Hepatocyte (in vitro differentiated cells): ENCODE measurements around the gene ANKRD13C. TPM values are rescaled to one million over a fixed set of nuclear protein-coding genes. Genes with fewer than 3 reads are reported as not detected.

Experiments
- DNase-seq: peaks from one replicate; pipeline ENCODE4 v3.0.0-alpha.2; 2016; ENCODE audit warnings: low spot score
- H2AFZ ChIP-seq: fragments of 200-600 bp; sonication (generic); 2 replicates; pipeline ENCODE4 v1.6.0; 2016; ENCODE audit warnings: antibody characterized with exemption, mild to moderate bottlenecking
- H3K27ac ChIP-seq: fragments of 200-600 bp; sonication (generic); 2 replicates; pipeline ENCODE4 v1.5.1; 2016; ENCODE audit warnings: mild to moderate bottlenecking
- H3K27me3 ChIP-seq: fragments of 200-600 bp; sonication (generic); 2 replicates; pipeline ENCODE4 v1.6.1; 2016
- H3K36me3 ChIP-seq: fragments of 200-600 bp; sonication (generic); replicated peaks from 2 replicates; pipeline ENCODE4 v1.5.1; 2016; ENCODE audit warnings: low read depth; ENCODE audit not compliant: insufficient read depth
- H3K4me1 ChIP-seq: fragments of 200-600 bp; sonication (generic); 2 replicates; pipeline ENCODE4 v1.5.1; 2016; ENCODE audit warnings: mild to moderate bottlenecking, moderate library complexity; ENCODE audit not compliant: insufficient read depth
- H3K4me2 ChIP-seq: fragments of 200-600 bp; sonication (generic); 2 replicates; pipeline ENCODE4 v1.6.0; 2016
- H3K4me3 ChIP-seq: fragments of 200-600 bp; sonication (generic); 2 replicates; pipeline ENCODE4 v1.5.1; 2016; ENCODE audit warnings: mild to moderate bottlenecking
- H3K79me2 ChIP-seq: fragments of 200-600 bp; sonication (generic); 2 replicates; pipeline ENCODE4 v1.6.0; 2017; ENCODE audit warnings: mild to moderate bottlenecking
- H3K9me2 ChIP-seq: fragments of 200-600 bp; sonication (generic); replicated peaks from 2 replicates; pipeline ENCODE4 v1.6.0; 2017; ENCODE audit warnings: mild to moderate bottlenecking; ENCODE audit not compliant: insufficient read depth
- H3K9me3 ChIP-seq: fragments of 200-600 bp; sonication (generic); 2 replicates; pipeline ENCODE4 v1.5.1; 2016; ENCODE audit warnings: low read depth, mild to moderate bottlenecking
- H4K20me1 ChIP-seq: fragments of 200-600 bp; sonication (generic); 2 replicates; pipeline ENCODE4 v1.6.0; 2016; ENCODE audit warnings: mild to moderate bottlenecking; ENCODE audit not compliant: insufficient read depth, poor library complexity, severe bottlenecking
- EZH2 ChIP-seq: fragments of 200-600 bp; sonication (generic); IDR thresholded peaks from 2 replicates; pipeline ENCODE4 v1.6.1; 2016; ENCODE audit warnings: antibody characterized with exemption, mild to moderate bottlenecking, borderline replicate concordance
- EZH2phosphoT487 ChIP-seq: fragments of 200-600 bp; sonication (generic); IDR thresholded peaks from one replicate; pipeline ENCODE4 v1.6.1; 2018; ENCODE audit warnings: antibody characterized with exemption, mild to moderate bottlenecking, low read depth, moderate library complexity; ENCODE audit not compliant: unreplicated experiment, severe bottlenecking
- WGBS: methylation state at CpG from one replicate; pipeline ENCODE4 v1.1.6; 2016; ENCODE audit warnings: low lambda C conversion rate; ENCODE audit errors: missing lambda C conversion rate; 5-methylcytosine and 5-hydroxymethylcytosine counted together
- polyA plus RNA-seq: library from polyadenylated mRNA; unstranded; fragments of >200 nt; fragmentation: Nextera tagmentation; extraction: Ambion mirVana; gene quantifications from 2 replicates; pipeline ENCODE4 v1.2.1, GENCODE V29; 2016
- total RNA-seq: library from RNA; depleted of rRNA; stranded (reverse); fragments of >200 nt; gene quantifications from 2 replicates; pipeline ENCODE4 v1.2.3, GENCODE V29; 2014
- TF ChIP-seq, protein P1 (sequence below): fragments of 200-600 bp; sonication (generic); IDR thresholded peaks from 2 replicates; pipeline ENCODE4 v1.5.1; 2016; ENCODE audit warnings: antibody characterized with exemption, mild to moderate bottlenecking; ENCODE audit not compliant: poor library complexity

Gene ANKRD13C
- total and polyA plus RNA-seq, 2 experiments from 2014 or later = 14.9 to 26.5 TPM

DNA sequence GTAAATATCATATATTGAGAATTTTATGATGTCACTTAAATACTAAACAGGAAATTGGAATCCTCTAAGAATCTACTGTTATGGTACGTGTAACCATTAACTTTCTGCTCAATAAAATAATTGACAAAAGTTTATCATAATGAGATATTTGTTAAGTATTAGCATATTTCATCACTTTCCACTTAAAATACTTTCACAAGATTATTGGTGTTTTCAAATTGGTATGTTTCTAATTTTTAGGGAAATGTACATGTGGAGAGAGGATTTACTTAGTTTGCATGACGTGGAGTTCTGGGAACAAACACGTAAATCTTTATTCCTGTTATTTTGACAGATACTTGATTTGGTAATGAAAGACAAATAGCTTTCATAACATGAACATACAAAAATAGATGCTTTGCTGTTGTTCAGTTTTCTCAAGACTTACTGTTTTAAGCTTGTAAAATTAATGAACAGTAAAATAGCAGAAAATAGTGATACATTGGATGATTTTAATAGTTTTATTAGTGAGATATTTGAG lies 131.7 kb downstream of the ANKRD13C start:
- Histone ChIP-seq H2AFZ (no peak overlapping the region), H3K4me3 (peak overlapping the region; percentile 78), H3K27ac (peak overlapping the region; percentile 97), H3K9me3 (no peaks in the 10 kb centered on the region), H3K79me2 (peaks cover 92% of the 10 kb centered on the region), H3K4me2 (peak overlapping the region; percentile 75), H3K9me2 (no peaks in the 10 kb centered on the region), H4K20me1 (peaks cover 55% of the 10 kb centered on the region), H3K36me3 (no peaks in the 10 kb centered on the region), H3K27me3 (no peaks in the 10 kb centered on the region), H3K4me1 (peaks cover 20% of the 10 kb centered on the region)
- WGBS = 28% methylated on average over 3 of the region's 3 CpGs
- DNase-seq = no peak
- TF ChIP-seq, protein P1, sequence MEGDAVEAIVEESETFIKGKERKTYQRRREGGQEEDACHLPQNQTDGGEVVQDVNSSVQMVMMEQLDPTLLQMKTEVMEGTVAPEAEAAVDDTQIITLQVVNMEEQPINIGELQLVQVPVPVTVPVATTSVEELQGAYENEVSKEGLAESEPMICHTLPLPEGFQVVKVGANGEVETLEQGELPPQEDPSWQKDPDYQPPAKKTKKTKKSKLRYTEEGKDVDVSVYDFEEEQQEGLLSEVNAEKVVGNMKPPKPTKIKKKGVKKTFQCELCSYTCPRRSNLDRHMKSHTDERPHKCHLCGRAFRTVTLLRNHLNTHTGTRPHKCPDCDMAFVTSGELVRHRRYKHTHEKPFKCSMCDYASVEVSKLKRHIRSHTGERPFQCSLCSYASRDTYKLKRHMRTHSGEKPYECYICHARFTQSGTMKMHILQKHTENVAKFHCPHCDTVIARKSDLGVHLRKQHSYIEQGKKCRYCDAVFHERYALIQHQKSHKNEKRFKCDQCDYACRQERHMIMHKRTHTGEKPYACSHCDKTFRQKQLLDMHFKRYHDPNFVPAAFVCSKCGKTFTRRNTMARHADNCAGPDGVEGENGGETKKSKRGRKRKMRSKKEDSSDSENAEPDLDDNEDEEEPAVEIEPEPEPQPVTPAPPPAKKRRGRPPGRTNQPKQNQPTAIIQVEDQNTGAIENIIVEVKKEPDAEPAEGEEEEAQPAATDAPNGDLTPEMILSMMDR = no peak
- TF ChIP-seq EZH2 (no peak), EZH2phosphoT487 (no peak)

GRCh38 chr1:70221238-70222121 lies 133.0 kb downstream of the ANKRD13C start, which contains the start of gene SRSF11:
Gene SRSF11 (plus strand): TSS chr1:70221380. CDS start chr1:70221637, 257 bp downstream.
- TF ChIP-seq, protein P1 = no peak
- TF ChIP-seq EZH2 = no peak
- TF ChIP-seq EZH2phosphoT487 = no peak

GRCh38 chr1:70220517-70221237 lies 133.8 kb downstream of the ANKRD13C start:
- Histone ChIP-seq H3K4me3 (peak overlapping the region; percentile 40), H3K27ac (peak overlapping the region; percentile 76), H3K9me2 (no peaks in the 10 kb centered on the region), H3K36me3 (no peaks in the 10 kb centered on the region), H2AFZ (peak overlapping the region; percentile 45), H3K9me3 (no peaks in the 10 kb centered on the region), H3K27me3 (no peaks in the 10 kb centered on the region), H3K4me1 (peaks cover 20% of the 10 kb centered on the region), H3K4me2 (peak overlapping the region; percentile 73), H4K20me1 (peaks cover 42% of the 10 kb centered on the region), H3K79me2 (peaks cover 92% of the 10 kb centered on the region)
- WGBS = 56% methylated on average over 17 of the region's 17 CpGs
- DNase-seq = no peak
- TF ChIP-seq EZH2 = no peak
- TF ChIP-seq, protein P1 = no peak

More at GRCh38 chr1:70221238-70222121, 133.0 kb downstream of the ANKRD13C start, which contains the start of gene SRSF11:
- under 1% methylated on average over 64 of the region's 74 CpGs for WGBS
- H3K27me3 ChIP-seq = no peaks in the 10 kb centered on the region
- no peaks in the 10 kb centered on the region for H3K9me3 ChIP-seq
- H3K4me2 ChIP-seq = peak within 1 kb of the TSS; percentile 75
- H3K79me2 ChIP-seq = peaks cover 92% of the 10 kb centered on the region
- no peaks in the 10 kb centered on the region for H3K36me3 ChIP-seq
- H3K4me1 ChIP-seq = peaks cover 20% of the 10 kb centered on the region
- H4K20me1 ChIP-seq = peaks cover 46% of the 10 kb centered on the region
- peak within 1 kb of the TSS; percentile 97 for H3K27ac ChIP-seq
- peak; percentile 98 for DNase-seq
- H3K4me3 ChIP-seq = peak within 1 kb of the TSS; percentile 78
- peak within 1 kb of the TSS; percentile 45 for H2AFZ ChIP-seq
- no peaks in the 10 kb centered on the region for H3K9me2 ChIP-seq
